ENCODE data around the gene CX3CL1.

Gene CX3CL1

DNA sequence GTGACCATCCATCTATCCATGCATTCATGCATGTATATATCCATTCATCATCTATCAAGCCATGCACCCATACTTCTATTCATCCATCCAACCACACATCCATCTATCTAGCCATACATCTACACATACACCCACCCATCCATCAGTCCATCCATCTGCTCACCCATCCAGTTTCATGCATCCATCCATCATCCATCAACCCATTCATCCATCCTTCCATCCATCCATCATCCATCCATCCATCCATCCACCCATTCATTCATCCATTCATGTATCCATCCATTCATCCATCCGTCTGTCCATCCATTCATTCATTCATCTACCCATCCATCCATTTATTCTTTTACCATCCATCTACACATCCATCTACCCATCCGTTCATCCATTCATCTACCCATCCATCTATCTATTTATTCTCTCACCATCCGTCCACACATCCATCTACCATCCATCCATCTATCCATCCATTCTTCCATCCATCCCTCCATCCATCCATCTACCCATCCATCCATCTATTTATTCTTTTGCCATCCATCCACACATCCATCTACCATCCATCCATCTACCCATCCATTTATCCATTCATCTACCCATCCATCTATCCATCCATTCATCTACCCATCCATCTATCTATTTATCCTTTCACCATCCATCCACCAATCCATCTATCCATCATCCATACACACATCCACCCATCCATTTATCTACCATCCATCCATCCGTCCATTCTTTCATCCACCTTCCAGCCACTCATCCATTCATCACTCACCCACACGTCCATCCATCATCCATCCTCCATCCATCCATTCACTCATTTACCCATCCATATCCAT, 35.4 kb downstream of the CX3CL1 start:
- no peak for DNase-seq

DNA sequence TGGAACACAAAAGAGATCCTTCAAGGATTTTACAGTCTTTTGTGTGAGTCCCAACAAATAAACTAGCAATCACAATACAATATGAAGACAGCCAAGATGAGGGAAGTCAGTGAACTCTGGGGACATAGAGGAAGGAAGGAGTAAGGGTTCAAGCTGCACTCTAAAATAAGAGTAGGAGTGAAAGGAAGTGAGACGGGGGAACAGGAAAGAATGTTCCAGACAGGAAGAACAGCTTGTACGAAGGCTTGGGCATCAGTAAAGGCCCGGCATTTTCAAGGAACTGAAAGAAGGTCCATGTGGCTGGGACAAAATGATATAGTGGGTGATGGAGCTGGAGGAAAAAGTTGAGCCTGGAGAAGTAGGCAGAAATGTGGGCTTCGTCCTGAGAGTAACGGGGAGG, 36.8 kb downstream of the CX3CL1 start:
- no peak for DNase-seq

DNA sequence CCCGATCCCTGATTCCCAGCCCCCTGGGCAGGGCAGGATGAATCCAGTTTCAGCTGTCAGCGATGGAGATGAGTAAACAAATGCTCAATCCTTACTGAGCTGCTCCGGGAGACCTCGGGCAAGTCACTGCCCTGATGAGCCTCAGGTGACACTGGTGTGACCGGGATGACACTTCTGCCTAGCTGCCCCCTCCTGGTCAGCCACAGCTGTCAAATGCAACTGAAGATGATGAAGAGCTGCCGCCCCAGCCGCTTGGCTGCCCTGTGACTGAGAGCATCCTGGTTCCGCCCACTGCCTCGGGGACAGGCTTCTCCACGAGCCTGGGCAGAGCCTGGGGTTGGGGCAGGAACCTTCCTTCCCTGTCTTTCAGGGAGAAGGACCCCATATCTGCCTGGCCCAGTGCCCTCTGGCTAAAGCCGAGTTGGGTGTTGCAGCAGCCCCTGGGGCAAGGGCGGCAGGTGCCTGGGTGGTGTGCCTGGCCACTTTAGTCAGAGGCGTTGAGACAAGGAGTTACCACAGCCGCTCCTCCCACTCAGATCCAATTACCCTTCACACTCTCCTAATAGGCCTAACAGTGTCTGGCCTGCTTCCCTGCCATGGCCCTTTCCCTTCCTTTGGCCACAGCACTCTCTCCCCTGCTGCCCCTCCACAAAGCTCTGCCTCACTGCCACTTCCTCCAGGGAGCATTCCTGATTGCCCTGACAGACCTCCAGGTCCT, 37.7 kb downstream of the CX3CL1 start:
- DNase-seq = no peak

DNA sequence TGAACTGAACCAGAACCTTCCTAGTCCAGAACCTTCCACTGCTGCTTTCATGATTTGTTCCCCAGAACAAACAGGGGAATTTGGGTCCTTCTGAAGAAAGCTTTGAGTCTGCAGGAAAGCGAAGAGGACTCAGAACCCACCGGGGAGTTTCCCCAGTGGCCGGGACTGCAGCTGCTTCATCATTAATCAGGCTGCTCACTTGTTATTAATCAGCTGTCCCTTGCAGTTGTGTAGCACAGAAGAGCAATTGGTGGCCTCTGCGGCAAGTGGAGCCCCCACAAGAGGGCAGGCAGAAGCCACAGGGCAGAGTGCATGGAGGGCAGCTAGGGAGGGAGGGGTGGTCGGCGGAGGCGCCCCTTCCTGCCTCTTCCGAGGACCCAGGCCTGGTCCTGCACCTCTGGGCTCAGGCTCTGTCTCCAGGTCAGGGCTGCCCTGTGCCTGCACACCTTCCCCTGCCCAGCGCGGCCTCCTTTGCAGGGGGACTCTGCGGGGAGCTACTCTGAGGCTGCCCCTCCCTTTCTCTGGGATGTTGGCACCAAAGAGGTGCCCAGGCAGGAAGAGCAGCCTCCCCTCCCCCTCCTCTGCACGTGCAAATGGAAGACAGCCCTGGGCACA, 39.2 kb downstream of the CX3CL1 start:
- DNase-seq = no peak

DNA sequence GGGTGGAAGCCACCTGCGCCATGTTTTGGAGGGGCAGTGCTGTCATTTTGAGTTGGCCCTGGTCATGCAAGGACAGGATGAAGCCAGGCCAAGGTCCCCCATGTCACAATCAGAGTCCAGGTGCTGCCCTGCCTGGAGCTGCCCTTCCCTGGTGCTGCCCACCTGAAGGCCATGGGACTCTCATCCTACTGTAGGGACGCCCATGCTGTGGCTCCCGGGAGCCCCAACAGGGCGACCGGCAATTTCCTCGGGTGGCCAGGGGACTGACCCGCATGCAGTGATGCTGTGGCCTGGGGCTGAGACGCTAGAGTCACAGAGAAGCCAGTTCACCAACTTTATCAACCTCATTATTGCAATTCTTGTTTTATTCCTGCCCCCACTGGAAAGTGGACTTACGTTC, 40.3 kb downstream of the CX3CL1 start:
- no peak for DNase-seq

DNA sequence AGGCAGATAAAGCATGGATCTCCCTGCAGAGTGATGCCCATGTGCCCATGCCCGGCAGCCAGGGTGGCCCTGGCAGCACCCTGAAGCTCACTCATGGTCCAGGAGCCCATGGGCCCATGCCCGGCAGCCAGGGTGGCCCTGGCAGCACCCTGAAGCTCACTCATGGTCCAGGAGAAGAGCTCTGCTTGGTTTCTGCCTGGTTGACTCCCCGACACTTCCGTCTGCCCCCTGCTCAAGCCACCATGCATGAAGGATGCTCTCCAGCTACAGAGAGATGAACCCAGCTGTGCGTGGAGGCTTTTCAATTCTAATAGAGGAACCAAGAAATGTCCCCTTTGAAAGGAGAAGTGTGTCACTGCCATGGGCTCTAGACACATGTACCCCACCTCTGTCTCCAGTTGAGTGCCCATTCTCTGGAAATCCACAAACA, 41.0 kb downstream of the CX3CL1 start:
- DNase-seq = no peak

DNA sequence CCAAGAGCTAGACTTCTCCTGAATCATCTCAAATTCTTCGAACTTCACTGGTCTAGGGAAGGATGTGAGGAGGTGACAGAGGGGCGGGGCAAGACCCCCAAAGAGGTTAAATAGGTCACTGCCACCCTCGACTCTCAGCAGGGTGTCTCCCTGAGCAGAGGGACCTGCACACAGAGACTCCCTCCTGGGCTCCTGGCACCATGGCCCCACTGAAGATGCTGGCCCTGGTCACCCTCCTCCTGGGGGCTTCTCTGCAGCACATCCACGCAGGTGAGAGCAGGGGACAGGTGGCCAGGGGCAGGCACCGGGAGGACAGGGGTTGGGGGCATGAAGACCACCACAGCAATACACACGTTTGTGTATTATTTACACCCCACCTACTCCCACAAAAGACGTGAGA, 41.4 kb downstream of the CX3CL1 start:
- DNase-seq = no peak

DNA sequence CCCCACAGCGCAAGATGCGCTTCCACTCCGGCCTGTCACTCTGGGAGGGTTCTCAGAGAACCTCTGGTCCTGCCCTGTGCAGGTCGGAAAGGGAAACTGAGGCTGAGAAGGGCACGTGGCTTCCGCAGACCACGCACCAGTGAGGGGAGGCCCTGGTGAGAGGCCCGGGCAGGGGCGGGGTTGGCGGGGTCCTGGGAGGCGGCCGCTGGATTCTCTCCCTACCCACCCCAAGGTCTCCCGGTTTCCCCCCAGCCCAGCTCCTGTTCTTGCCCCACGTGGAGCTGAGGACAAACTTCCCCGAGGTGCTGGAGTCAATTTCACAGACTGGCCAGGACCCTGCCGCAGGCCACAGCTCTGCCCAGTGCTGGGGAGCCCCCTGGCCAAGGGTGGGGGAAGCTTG, 43.8 kb downstream of the CX3CL1 start:
- DNase-seq = no peak

DNA sequence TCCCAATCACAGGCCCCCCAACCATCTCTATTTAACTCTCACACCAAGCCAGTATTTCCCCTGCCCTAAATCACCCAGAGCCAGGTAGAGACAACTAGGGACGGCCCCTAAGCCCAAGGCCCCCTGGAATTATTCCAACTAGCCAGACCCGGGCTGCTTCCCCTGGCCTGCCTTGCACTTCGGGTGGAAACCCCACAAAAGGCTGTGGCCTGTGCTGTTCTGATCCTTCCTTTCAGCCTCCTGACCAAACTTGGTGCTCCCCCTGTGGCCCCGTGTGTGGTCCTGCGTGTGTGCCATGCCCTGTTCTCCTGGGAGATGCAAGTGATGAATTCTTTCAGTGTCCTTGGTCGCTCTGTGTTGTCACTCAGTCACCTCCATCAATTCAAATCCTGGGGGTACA, 47.2 kb downstream of the CX3CL1 start:
- no peak for DNase-seq

DNA sequence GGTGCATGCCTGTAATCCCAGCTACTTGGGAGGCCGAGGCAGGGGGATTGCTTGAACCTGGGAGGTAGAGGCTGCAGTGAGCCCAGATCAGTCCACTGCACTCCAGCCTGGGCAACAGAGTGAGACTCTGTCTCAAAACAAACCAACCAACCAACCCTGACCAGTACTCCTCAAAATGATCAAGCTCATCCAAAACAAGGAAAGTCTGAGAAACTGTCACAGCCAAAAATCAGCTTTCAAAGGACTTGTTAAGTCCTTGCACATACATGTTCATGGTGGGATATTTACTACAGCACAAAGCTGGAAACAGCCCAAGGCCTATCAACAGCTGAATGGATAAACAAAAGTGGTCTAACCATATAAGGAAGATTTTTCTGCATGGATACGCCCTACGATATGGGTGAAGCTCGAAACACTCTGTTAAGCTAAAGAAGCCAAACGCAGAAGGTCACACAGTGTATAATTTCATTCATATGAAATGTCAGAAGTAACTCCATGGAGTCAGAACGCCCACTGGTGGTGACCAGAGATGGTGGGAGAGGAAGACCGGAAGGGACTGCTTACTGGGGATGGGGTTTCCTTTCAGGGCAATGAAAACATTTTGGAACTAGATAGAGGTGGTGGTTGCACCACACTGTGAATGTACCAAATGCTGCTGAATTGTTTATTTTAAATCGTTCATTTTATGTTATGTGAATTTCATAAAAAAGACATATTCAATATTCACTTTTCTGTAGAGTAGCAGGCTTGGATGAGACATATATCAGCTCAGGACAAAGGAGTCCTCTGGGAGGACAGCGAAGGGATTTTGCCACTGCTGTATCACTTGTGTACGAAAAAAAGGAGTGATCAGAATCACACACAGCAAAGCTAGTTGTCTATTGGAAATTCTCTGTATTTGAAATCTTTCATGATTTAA, 50.0 kb downstream of the CX3CL1 start:
- DNase-seq = peak; percentile 13

DNA sequence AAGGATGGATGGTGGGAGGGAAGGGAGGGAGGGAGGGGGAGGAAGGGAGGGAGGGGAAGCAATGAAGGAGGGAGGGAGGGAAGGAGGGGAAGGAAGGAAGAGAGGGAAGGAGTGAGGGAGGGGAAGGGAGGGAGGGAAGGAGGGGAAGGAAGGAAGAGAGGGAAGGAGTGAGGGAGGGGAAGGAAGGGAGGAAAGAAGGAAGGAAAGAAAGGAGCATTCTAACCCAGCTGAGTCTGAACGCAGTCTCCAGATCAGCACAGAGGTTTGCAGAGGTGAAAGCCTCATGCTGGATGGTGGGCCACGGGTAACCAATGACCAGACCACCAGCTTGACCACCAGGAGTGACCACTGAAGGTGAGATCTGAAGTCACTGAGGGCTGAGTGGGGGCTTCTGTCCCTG, 50.9 kb downstream of the CX3CL1 start:
- no peak for DNase-seq

DNA sequence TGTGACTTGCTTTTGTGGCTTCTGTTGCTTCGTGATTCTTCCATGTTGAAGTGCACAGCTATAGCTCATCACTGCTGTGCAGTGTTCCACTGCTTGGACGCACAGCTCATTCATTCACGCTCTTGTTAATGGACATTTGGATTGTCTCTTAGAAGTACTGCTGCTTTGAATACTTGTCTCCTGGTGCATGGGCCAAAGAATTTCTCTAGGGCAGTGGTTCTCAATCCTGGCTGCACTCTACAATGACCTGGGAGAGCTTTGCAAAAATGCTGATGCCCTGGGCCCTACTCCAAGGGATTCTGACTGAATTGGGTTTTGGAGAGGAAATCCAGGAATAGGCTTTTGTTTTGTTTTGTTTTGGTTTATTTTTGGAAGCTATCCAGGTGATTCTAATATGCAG, 52.3 kb downstream of the CX3CL1 start:
- no peak for DNase-seq

DNA sequence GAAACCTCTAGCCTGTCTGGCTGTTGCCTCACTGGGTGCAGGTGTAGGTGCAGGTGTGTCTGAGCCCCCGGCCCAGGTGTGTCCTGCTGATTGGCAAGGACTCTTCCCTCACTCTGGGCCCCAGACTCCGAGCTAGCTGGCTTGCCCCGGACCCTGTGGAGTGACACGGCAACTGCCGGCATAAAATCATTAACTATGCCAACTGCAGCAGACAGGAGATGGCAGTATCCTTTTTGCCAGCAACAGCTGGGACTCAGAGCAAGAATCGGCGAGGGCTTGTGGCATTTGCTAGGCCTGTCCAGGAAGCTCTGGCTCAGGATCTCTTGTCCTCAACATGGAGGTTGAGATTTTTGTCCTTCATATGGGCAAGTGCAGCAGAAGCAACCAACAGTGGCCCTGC, 54.1 kb downstream of the CX3CL1 start:
- DNase-seq = no peak

DNA sequence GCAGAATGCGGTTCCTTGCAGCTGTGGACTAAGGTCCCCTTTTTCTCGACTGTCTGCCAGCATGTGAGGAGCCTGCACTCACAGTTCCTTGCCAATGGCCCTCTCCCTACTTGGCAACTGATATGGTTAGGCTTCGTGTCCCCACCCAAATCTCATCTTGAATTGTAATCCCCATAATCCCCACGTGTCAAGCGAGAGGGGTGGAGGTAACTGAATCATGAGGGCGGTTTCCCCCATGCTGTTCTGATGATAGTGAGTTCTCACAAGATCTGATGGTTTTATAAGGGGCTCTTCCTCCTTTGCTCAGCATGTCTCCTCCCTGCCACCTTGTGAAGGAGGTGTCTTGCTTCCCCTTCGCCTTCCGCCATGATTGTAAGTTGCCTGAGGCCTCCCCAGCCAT, 55.0 kb downstream of the CX3CL1 start:
- DNase-seq = no peak

DNA sequence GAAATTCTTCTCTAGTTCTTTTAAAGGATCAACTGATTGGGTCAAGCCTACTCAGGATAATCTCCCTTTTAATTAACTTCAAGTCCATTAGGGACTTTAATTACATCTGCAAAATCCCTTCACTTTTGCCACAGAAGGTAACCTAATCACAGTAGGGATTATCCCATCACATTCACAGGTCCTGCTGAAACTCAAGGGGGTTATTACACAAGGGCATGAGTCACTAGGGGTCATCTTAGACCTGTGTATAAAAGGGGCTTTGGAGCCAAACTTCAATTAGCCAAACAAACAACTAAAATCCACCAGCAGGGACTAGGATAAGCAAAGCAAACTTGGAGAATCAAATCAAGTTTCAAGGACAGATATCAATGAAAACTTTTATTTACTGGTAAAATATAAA, 55.5 kb downstream of the CX3CL1 start:
- no peak for DNase-seq

DNA sequence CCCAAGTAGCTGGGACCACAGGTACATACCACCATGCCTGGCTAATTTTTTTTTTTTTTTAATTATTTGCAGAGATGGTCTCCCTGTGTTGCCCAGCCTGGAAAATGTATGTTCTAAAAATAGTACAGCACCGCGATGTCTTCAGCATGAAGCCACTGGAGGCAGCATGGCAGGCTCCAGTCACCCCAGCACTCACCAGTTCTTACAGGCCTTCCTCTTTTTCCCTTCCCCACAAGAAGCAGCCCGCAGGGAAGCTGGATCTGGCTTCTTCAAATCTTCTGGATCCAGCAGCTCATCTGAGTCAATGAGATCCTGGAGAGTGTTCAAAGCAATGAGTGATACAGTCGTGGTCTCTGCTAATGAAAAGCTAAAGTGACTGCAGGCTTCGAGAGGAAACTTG, 58.7 kb downstream of the CX3CL1 start:
- DNase-seq = no peak

DNA sequence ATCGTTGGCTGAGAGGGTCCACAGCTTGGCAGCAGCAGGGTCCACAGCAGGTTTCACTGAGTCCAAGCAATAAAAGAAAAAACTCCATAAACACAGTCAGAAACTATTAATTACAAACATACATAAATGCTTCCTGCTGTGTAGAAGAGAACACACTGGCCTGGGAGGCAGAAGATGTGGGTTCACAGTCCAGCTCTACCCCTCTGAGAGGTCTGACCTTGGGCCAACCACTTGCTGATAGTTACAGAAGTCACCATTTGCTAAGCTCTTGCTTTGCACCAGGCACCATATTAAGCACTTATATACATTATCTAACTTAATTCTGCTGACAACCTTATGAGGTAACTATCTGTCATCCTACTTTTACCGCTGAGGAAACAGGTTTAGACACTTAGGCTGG, 60.2 kb downstream of the CX3CL1 start:
- DNase-seq = no peak

DNA sequence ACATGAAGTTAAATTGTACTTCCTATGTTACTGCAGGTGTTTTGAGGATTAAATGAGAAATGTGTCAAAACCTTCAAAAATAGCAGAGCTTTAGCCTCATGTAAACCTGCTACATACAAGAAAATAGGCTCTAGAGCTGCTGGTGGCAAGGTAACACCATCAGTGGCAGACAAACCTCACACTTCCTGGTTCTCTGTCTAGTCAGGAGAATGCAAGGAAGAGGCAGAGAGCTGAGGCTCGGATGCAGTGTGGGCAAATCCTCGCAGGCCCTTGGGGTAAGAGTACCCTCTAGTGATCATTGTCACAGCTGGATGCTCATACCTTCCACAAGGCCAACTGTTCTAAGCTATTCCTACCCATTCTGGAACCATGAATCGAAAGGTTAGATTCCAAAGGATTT, 60.7 kb downstream of the CX3CL1 start:
- no peak for DNase-seq

DNA sequence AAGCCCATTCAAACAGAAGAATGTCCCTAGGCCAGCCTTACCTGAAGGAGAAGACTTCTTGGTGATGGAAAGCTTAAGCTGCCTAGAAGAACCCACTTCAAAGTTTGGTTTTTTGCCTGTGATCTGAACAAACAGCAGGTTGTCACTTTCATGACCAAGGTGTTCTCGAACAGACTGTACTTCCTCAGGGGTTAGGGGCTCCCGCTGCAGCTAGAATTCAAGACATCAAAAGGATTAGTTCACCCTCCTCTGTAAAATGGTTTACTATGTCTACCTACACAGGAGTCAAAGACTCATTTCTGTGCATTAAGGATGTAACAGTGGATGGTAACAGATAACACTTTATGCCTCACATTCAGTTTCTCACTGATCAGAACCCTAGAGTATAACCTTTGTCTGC, 61.7 kb downstream of the CX3CL1 start:
- no peak for DNase-seq
